DND-41 (cell line): Measurements from ENCODE around the gene CEP104.

Source experiments
- EZH2 ChIP-seq: IDR thresholded peaks from 3 replicates; pipeline ENCODE4 v1.6.1; 2012; ENCODE audit warnings: borderline replicate concordance, low read depth, mild to moderate bottlenecking, moderate library complexity, low read length, inconsistent platforms; ENCODE audit not compliant: severe bottlenecking
- TF ChIP-seq, protein P1 (sequence below): IDR thresholded peaks from 2 replicates; pipeline ENCODE4 v1.5.1; 2012; ENCODE audit warnings: borderline replicate concordance, low read length, moderate library complexity, mild to moderate bottlenecking; ENCODE audit not compliant: poor library complexity, severe bottlenecking; ENCODE audit errors: extremely low read depth

DNA sequence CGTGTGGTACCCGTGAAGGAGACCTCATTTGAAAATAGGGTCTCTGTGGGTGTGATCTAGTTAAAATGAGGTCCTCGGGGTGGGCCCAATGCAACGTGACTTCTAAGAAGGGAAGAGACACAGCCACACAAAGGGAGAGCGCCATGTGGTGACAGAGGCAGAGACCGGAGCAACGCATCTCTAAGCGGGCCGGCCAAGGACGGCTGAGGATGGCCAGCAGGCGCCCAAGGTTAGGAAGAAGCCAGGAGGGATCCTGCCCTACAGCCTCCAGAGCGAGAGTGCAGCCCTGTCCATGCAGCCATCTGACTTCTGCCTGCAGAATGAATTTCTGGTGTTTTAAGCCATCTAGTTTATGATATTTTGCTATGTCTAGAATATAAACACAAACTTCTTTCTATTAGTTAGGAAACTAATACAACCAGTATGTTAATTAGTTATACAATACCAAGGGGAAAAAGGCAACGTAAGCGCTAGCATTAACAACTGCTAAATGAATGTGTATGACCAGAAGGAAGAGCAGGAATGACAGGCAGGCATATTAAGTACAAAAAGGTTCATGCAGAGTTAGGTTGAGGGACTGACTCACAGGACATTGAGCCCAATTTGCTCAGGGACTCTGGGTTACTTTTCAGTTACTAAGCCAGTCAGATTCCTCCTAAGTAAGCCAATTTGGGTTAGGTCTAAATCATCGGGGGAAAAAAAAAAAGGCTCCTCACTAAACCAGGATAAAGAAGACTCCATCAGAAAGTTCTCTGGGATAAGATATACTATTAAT lies 4.1 kb downstream of the CEP104 start:
- TF ChIP-seq, protein P1, sequence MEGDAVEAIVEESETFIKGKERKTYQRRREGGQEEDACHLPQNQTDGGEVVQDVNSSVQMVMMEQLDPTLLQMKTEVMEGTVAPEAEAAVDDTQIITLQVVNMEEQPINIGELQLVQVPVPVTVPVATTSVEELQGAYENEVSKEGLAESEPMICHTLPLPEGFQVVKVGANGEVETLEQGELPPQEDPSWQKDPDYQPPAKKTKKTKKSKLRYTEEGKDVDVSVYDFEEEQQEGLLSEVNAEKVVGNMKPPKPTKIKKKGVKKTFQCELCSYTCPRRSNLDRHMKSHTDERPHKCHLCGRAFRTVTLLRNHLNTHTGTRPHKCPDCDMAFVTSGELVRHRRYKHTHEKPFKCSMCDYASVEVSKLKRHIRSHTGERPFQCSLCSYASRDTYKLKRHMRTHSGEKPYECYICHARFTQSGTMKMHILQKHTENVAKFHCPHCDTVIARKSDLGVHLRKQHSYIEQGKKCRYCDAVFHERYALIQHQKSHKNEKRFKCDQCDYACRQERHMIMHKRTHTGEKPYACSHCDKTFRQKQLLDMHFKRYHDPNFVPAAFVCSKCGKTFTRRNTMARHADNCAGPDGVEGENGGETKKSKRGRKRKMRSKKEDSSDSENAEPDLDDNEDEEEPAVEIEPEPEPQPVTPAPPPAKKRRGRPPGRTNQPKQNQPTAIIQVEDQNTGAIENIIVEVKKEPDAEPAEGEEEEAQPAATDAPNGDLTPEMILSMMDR: no peak
- no peak for TF ChIP-seq EZH2
